ENCODE data around the gene CCIN.

The CCIN gene

DNA sequence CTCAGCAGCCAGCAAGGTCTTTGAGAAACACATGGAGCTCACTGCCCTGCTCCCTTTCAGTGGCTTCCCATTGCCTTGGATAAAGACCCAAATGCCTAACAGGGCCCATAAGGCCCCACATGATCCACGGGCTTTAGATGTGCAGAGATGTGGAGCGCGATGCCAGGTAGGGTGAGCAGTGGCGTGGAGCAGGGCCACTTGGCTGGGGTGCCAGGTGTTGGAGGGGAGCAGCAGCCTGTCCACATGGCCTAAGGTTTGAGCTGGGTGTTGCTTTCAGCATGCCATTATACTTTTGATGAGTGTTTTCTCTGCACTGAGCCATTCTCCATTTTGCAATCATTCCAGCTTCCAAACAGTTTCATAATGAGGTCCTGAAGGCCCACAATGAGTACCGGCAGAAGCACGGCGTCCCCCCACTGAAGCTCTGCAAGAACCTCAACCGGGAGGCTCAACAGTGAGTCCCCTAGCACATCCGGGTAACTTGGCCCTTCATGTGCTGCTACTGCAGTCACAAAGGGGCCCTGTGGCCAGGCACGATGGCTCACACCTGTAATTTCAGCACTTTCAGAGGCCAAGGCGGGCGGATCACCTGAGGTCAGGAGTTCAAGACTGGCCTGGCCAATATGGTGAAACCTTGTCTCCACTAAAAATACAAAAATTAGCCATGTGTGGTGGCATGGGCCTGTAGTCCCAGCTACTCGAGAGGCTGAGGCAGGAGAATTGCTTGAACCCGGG lies 21.6 kb upstream of the CCIN start:
- no peak for TF ChIP-seq CTCF (IDR thresholded peaks at IDR 0.05; ENCODE audit: low read depth, low read length)
- no peak for DNase-seq (ENCODE audit: extremely low read depth, low read depth)

DNA sequence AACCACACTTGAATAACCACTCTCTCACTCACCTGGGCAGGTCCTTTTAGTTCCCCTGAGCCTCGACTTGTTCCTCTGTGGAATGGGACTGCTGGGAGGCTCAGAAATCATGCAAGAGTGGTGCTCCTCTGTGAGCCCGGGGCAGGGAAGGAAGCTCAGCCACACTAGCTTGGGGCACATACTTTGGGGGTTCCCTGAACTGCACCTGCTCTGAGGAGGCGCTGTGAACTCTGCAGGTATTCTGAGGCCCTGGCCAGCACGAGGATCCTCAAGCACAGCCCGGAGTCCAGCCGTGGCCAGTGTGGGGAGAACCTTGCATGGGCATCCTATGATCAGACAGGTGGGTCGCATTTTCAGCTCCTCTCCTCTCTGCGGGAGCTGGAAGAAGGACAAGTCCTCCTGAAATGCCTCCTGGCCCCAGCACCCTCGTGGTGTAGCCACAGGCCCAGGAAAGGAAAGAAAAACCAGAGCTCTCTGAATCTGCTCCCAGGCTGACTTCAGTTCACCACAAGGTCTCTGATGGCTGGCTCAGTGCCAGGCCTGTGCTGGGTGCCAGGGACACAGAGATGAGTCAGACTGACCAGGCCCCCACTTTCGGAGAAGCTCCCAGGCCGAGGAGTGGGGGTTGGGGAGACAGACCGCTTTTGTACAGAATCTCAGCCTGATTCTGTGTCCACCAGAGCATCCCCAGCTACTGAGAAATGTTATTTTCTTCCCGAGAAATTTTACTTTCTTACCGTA lies 20.7 kb upstream of the CCIN start:
- DNase-seq (ENCODE audit: extremely low read depth, low read depth) = peak; percentile 90
- TF ChIP-seq CTCF (IDR thresholded peaks at IDR 0.05; ENCODE audit: low read depth, low read length) = no peak

- DNase-seq (ENCODE audit: extremely low read depth, low read depth) = no peak
- TF ChIP-seq CTCF (IDR thresholded peaks at IDR 0.05; ENCODE audit: low read depth, low read length) = no peak
Measured at GRCh38 chr9:36149197-36149596, 20.0 kb upstream of the CCIN start.

DNA sequence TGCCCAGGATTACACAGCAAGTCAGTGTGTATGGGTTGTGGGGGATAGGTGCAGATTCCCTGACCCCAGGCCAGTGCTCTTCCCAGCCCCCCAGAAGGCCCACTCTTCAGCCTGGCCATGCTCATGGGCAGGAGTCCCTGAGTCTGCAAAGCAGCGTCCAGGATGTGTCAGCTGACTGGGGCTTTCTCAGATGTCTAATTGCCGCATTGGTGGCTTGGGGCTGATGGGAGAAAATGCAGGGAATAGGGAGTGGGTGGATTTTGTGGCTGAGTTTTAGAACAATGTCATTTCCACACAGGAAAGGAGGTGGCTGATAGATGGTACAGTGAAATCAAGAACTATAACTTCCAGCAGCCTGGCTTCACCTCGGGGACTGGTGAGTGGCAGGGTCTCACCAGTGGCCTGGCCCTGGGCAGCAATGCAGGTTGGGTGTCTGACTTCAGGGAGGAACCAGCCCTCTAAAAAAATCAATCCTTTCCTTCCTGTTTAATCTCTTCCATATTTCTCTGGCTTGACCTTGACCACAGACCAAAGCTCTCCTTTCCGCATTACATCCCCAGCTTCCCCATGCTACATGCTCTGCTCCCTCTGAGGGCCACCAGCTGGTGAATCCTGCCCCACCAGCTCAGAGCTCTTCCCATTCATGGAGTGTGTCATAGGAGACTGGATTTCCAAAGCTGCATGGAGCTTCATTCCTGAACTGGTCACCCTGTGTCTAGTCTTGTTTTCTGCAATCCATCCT lies 18.4 kb upstream of the CCIN start:
- DNase-seq (ENCODE audit: extremely low read depth, low read depth) = no peak
- no peak for TF ChIP-seq CTCF (IDR thresholded peaks at IDR 0.05; ENCODE audit: low read depth, low read length)

DNA sequence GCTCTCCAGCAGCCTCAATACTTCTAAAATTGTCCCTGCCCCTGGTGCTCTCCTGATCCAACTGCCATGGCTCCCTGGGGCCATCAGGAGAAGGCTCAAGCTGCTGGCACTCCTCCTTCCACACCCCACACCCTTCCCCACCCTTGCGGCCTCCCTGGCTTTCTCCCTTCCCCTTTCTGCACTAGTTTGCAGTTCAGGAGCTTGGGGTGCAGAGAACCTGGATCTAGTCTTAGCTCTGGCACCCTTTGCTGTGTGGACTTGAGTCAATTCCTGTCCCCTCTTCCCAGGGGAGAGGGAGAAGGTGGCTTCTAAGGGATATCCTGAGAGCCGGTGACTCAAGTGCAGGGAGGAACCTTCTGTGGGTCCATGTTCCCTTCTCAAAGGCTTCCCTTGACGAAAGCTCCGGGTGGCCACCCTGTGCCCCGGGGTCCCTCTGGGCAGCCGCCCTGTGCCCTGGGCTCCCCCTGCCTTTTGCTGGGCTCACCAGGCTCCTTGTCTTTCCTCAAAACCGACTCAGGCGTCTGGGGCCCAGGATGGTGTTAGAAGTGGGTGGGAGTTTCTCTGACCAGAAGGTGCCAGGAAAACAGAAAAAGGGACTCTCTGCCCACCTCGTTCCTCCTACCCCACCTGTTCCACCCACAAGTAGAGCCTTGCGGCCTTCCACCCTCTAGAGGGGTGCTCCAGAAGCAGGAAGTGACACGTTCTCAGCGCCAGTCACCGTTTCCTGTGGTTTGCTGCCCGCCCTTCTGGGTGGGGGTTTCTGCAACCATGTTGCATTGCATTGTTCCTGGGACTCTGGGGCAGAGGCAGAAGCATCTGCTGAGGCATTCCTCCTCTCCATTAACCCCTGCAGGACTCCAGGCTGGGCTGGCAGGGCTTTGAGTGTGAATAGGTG lies 17.6 kb upstream of the CCIN start:
- no peak for DNase-seq (ENCODE audit: extremely low read depth, low read depth)
- TF ChIP-seq CTCF (IDR thresholded peaks at IDR 0.05; ENCODE audit: low read depth, low read length) = no peak

DNA sequence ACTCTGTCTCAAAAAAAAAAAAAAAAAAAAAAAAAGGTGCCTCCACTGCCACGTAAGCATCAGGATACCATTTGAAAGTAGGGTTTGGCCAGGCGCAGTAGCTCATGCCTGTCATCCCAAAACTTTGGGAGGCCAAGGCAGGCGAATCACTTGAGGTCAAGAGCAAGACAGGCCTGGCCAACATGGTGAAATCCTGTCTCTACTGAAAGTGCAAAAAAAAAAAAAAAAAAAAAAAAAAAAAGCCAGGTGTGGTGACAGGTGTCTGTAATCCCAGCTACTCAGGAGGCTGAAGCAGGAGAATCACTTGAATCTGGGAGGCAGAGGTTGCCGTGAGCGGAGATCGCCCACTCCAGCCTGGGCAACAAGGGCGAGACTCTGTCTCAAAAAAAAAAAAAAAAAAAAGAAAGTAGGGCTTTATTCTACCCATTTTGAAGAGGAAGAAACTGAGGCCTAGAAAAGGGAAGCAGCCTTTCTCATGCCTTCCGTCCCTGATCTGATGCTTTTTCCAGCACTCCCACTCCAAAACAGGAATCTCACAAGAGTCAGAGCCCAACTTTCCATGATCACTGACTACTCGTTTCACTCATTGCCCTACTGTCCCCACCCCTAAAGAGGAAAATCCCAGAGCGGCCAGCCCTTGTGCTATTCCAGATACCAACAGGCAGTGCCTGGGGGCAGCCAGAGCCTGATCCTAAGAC lies 16.3 kb upstream of the CCIN start:
- DNase-seq (ENCODE audit: extremely low read depth, low read depth) = no peak
- no peak for TF ChIP-seq CTCF (IDR thresholded peaks at IDR 0.05; ENCODE audit: low read depth, low read length)
